Activated CD4-positive, alpha-beta T cell treated with anti-CD3 and anti-CD28 coated beads for 36 hours (primary cell): ENCODE measurements around the gene COL23A1. TPM values are rescaled to one million over a fixed set of nuclear protein-coding genes. Genes with fewer than 3 reads are reported as not detected.

Experiments used
- ATAC-seq: fragments of 200-7000 bp; cut with Tn5 transposase; one replicate; pipeline ENCODE4 v1.10.0; 2021; ENCODE audit warnings: mild to moderate bottlenecking, moderate library complexity
- CTCF ChIA-PET: fragments of 350-600 bp; sonication (Branson Sonifier 250); formaldehyde crosslinking; loops from one replicate; lab custom pipeline; 2021; ENCODE audit warnings: antibody characterized with exemption; lab: Charles Lee
- POLR2A ChIA-PET: fragments of 350-600 bp; sonication (Branson Sonifier 250); formaldehyde crosslinking; loops from one replicate; lab custom pipeline; 2021; ENCODE audit warnings: antibody characterized with exemption, inconsistent platforms; lab: Charles Lee
- DNase-seq: peaks from one replicate; pipeline ENCODE4 v3.0.0-alpha.2; 2020
- H3K27ac Mint-ChIP-seq: one replicate; pipeline ENCODE4 v1.8.0; 2021; ENCODE audit warnings: mixed read lengths
- H3K27me3 Mint-ChIP-seq: one replicate; pipeline ENCODE4 v1.8.0; 2021; ENCODE audit warnings: mixed read lengths
- H3K36me3 Mint-ChIP-seq: one replicate; pipeline ENCODE4 v1.8.0; 2021; ENCODE audit warnings: low read depth, mixed read lengths
- H3K4me1 Mint-ChIP-seq: one replicate; pipeline ENCODE4 v1.8.0; 2021; ENCODE audit warnings: mixed read lengths
- H3K4me3 Mint-ChIP-seq: one replicate; pipeline ENCODE4 v1.8.0; 2021; ENCODE audit warnings: mild to moderate bottlenecking, moderate library complexity, mixed read lengths
- H3K9me3 Mint-ChIP-seq: one replicate; pipeline ENCODE4 v1.8.0; 2021; ENCODE audit warnings: low read depth, mixed read lengths
- intact Hi-C, 2 experiments: fragments of 100-400 bp; cut with DNase I in 1 of 2; cut with micrococcal nuclease in 1 of 2; formaldehyde crosslinking; loops; one replicate each; pipeline versions ENCODE4 v1.14.2 to v1.15.1; 2022 to 2024; cut with DNase I, micrococcal nuclease
- total RNA-seq, 2 experiments: library from RNA; stranded (reverse); gene quantifications; one replicate each; pipeline ENCODE4 v1.2.3, GENCODE V29; 2021

The COL23A1 gene
- total RNA-seq, 2 experiments from 2014 or later = not detected

DNA sequence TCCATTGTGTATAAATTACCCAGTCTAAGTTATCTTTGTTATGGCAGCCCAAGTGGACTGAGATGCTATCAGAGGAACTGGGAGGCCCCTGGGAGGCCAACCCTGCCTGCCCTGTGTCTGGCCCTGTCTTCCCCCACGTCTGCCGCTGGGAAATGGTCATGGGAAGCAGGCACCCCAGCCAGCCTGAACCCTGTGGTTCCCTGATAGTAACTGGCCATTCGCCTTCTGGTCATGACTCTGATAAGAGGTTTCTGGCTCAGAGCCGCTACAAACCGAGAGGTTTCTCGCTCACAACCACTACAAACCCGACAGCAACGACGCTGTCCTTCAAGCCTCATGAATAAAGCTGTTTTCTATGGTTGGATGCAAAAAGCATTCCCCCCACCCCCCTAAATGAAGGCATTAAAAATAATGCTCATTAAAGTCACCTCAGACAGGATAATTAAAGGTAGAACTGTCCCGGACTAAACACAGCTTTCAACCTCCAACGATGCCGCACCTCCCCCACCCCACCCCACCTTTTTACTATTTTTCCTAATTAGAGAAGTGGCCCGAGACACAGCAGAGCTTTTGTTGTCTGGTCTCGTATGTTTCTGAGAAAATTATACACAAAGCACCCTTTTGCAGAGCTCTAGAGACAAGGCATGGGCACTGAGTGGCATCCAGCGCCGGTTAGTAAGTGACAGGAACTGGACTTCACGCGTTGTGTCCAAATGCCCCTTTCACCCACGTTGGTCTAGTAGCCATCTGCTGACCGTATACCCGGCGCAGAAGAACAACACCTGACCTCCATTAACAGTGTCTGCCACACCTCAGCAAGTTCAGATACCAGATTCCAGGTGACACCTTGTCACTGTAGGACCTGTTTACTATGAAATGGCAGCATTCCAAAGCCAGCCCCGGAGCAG lies 140.8 kb downstream of the COL23A1 start:
- intact Hi-C loops = no loop called here
- no peaks in the 10 kb centered on the region for H3K4me1 Mint-ChIP-seq
- ATAC-seq = no peak
- ChIA-PET POLR2A (no interaction called here), CTCF (interaction anchor here (1.0 kb wide), 1 partner anchor 11 kb away, joined by 3 read pairs; no protein-coding TSS in a partner anchor)
- H3K36me3 Mint-ChIP-seq = no peaks in the 10 kb centered on the region
- H3K27me3 Mint-ChIP-seq = peaks cover 10% of the 10 kb centered on the region
- no peak overlapping the region for H3K4me3 Mint-ChIP-seq
- no peak for DNase-seq
- no peak overlapping the region for H3K27ac Mint-ChIP-seq
- H3K9me3 Mint-ChIP-seq = no peaks in the 10 kb centered on the region

DNA sequence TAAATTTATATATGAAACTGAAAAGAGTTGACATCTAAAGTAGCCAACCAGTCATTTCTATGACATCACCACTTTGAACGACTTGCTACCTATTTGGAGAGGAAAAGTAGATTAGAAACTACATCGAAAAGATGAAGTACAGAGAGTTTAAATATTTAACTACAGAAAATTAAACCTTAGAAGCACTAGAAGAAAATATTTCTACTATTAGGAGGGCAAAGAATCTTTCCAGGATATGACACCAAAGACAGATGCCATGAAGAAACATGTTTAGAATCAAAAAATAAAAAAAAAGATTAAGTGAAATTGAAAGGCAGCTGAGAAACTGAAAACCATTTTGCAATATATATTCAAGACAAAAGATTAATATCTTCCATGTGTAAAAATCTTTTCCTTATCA lies 144.7 kb downstream of the COL23A1 start:
- ChIA-PET CTCF (no interaction called here), POLR2A (no interaction called here)
- Mint-ChIP-seq H3K4me1 (peaks cover 6% of the 10 kb centered on the region), H3K4me3 (no peak overlapping the region), H3K27me3 (peaks cover 18% of the 10 kb centered on the region), H3K27ac (no peak overlapping the region), H3K36me3 (no peaks in the 10 kb centered on the region), H3K9me3 (no peaks in the 10 kb centered on the region)
- no peak for DNase-seq
- no peak for ATAC-seq
- intact Hi-C loops = no loop called here

DNA sequence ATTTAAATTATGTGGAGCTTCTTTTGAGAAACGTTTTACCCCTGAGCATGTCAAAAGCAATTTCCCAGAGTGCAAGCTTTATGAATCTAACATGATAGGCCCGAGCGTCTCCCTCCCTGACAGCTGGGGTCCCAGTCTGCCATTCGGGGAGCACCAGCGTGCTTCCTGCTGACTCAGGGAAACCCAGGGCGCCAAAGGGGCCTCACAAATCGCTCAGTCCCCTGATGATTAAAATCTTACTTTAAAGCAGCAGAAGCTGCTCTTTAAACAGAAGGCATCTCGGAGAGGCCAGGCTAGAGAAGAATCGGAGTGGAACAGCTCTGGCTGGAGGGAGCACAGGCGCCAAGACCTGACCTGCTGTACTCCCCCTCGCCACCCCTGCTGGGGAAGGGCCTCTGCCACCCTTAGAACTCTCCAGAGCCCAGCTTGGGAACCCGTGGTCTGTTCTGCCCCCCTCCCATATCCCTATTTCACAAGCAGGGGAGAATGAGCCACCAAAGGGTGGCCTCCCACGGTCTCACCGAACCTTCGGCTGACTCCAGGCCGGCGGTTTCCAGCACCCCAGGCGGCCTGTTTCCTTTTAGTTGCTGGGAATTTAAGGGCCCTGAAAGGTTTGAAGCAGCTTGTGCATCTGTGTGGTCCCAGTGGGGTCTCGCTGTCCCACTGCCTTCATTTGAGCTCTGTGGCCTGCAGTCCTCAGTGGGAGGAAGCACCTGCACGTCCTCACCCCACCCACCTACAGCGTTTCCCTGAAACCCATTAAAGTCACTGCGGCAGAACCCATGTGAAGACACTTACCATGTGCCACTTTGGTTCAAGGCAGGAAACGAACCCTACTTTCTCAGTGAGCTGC lies 147.6 kb downstream of the COL23A1 start:
- no peak overlapping the region for H3K4me3 Mint-ChIP-seq

DNA sequence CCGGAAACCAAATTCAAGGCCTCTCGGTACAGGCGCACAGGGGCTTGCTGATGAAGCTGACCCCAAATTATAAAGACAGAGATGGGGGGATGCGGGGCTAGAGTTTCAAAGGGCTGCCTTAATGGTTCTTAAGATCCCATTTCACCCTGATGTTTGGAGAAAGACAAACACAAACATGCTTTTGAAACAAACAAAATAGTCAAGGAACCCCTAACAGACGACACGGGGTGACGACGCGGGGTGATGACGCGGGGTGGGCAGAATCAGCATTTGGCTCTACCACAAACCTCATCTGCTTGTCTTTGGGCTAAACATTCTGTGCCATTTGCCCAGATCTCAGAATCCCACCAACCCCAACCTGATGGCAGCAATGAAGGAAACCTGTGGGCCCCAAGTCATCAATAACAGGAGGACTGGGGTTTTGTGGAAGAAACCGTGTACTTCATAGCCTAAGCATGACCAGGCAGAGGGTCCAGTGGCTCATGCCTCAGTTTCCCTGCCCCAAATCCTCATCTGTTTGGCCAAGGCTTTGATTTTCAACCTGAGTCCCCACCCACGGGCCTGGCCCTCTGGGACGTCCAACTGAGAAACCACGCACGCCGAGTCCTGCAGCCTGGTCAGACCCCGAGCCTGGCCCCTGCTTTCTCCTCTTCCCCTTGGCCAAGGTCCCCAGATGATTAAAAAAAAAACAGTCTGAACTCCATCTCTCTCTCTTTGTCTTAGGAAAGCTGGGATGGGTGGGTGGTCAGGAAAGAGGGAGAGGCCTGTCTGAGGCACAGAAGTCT lies 148.5 kb downstream of the COL23A1 start:
- Mint-ChIP-seq H3K36me3 (no peaks in the 10 kb centered on the region), H3K27me3 (peaks cover 13% of the 10 kb centered on the region), H3K4me3 (no peak overlapping the region), H3K27ac (no peak overlapping the region), H3K9me3 (no peaks in the 10 kb centered on the region), H3K4me1 (peaks cover 6% of the 10 kb centered on the region)
- CTCF ChIA-PET = interaction anchor here (0.8 kb wide), 1 partner anchor 19 kb away, joined by 3 read pairs; no protein-coding TSS in a partner anchor
- intact Hi-C loops = no loop called here
- DNase-seq = no peak
- POLR2A ChIA-PET = no interaction called here
- ATAC-seq = no peak

More for the DNA sequence above, 147.6 kb downstream of the COL23A1 start:
- POLR2A ChIA-PET = no interaction called here
- Mint-ChIP-seq H3K27ac (no peak overlapping the region), H3K4me1 (peaks cover 6% of the 10 kb centered on the region), H3K36me3 (no peaks in the 10 kb centered on the region), H3K27me3 (peaks cover 15% of the 10 kb centered on the region), H3K9me3 (no peaks in the 10 kb centered on the region)
- ATAC-seq (peak; percentile 33), DNase-seq (no peak)
- CTCF ChIA-PET = interaction anchor here (0.6 to 0.8 kb wide), 2 partner anchors 18 to 109 kb away, joined by 3 read pairs; no protein-coding TSS in a partner anchor
- intact Hi-C loops = no loop called here

DNA sequence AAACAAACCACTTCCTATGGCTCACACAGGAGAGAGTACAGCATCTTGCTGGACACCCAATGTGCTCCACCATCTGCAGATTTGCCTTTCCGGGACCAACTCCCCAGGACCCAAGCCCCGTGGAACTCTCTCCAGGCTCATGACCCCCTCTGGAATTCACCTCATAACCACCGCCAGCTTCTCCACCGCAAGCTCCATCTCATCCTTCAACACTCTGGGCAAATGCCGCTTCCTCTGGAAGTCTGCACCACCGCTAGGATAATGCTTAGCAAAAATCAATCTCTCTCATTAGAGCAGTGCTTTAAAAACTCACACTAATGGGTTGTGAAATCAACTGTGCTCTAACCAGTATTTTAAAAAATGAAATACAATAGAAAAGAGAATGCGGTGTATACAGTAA lies 150.0 kb downstream of the COL23A1 start:
- Mint-ChIP-seq H3K4me1 (peaks cover 6% of the 10 kb centered on the region), H3K27me3 (peaks cover 14% of the 10 kb centered on the region), H3K36me3 (no peaks in the 10 kb centered on the region), H3K4me3 (no peak overlapping the region), H3K9me3 (no peaks in the 10 kb centered on the region), H3K27ac (no peak overlapping the region)
- ChIA-PET CTCF (interaction anchor here (0.8 kb wide), 1 partner anchor 21 kb away, joined by 3 read pairs; no protein-coding TSS in a partner anchor), POLR2A (no interaction called here)
- intact Hi-C loops = no loop called here
- ATAC-seq (no peak), DNase-seq (no peak)

DNA sequence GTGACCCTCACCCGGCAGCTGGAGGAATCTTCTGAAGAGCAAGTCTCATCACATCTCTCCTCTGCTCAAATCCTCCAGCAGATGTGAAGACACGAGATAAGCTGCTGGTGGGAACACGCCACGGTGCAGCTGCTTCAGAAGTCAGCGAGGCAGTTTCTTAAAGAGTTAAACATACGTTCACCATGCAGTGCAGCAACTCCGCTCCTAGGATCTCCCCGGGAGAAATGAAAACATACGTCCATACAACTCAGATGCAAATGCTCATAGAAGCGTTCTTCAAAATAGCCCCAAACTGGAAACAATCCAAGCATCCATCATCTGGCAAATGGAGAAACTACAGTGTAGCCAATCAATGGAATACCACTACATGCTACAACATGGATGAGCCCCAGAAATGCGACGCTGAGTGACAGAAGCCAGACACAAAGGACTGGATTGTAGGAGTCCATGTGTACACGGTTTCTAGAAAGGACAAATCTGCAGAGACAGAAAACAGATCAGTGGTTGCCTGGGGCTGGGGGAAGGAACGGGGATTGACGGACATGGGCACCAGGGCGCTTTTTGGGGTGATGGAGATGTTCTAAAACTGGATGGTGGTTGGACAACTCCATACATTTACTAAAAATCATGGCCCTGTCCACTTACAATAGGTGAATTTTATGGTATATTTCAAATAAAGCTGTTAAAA lies 150.6 kb downstream of the COL23A1 start:
- Mint-ChIP-seq H3K27me3 (peaks cover 14% of the 10 kb centered on the region), H3K27ac (no peak overlapping the region), H3K4me3 (no peak overlapping the region), H3K4me1 (peaks cover 6% of the 10 kb centered on the region), H3K36me3 (no peaks in the 10 kb centered on the region), H3K9me3 (no peaks in the 10 kb centered on the region)
- DNase-seq (no peak), ATAC-seq (no peak)
- CTCF ChIA-PET = interaction anchor here (0.8 to 1.6 kb wide), 2 partner anchors 13 to 22 kb away, joined by 3 to 4 read pairs; no protein-coding TSS in a partner anchor
- intact Hi-C loops = no loop called here
- POLR2A ChIA-PET = no interaction called here

DNA sequence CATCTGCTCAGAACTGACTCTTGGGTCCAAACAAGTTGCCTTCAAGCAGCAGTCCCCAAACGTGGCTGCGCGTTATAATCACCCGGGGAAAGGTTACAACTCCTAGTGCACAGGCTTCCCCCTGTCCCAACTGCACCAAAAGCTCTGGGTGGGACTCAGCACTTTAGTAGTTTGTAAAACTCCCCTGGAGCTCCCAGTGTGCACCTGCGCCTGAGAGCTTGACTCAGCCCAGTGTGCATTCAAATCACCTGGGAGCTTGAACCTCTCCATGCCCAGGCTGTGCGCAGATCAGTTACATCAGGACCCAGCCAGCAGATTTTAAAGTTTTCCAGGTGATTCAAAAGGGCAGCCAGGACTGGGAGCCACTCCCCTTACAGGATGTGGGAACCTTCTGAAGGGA lies 151.4 kb downstream of the COL23A1 start:
- ChIA-PET CTCF (interaction anchor here (0.7 to 1.6 kb wide), 2 partner anchors 11 to 13 kb away, joined by 3 to 4 read pairs; no protein-coding TSS in a partner anchor), POLR2A (no interaction called here)
- no peak overlapping the region for H3K27ac Mint-ChIP-seq
- peaks cover 10% of the 10 kb centered on the region for H3K27me3 Mint-ChIP-seq
- H3K4me1 Mint-ChIP-seq = peaks cover 6% of the 10 kb centered on the region
- intact Hi-C loops = no loop called here
- DNase-seq (no peak), ATAC-seq (no peak)
- no peaks in the 10 kb centered on the region for H3K9me3 Mint-ChIP-seq
- no peak overlapping the region for H3K4me3 Mint-ChIP-seq
- no peaks in the 10 kb centered on the region for H3K36me3 Mint-ChIP-seq

DNA sequence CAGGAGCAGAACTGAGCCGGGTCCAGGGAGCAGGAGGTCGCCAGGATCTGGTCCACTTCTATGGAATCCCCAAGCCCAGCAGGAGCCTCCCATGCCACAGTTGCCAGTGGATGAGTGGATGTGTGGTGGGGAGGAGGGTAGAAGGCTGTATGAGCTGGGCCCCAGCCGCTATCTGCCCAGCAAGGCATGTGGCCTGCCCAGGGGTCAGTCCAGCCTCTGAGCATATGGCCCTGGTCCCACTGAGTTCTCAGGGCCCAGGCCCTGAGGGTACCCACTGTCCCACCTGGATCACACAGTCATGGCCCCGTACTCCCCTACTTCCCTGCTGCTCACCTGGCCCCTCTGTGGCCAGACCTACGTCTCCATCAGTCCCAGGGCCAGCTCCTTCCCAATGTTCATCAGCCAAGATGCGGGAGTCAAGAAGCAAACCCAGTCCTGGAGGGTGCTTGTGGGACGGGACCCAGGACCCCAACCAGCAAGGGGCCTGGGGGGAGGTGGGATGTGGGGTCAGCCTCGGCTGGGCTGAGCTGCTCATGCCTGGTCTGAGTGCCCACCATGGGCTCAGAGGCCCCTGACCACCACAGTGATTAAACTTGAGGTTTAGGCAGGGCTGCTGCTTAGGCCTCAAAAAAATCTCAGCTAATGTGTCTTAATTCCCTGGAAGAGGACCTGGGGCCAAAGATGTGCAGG lies 152.7 kb downstream of the COL23A1 start:
- DNase-seq = no peak
- CTCF ChIA-PET = interaction anchor here (1.6 kb wide), 1 partner anchor 15 kb away, joined by 4 read pairs; no protein-coding TSS in a partner anchor
- H3K27me3 Mint-ChIP-seq = peaks cover 5% of the 10 kb centered on the region
- no peaks in the 10 kb centered on the region for H3K36me3 Mint-ChIP-seq
- no peaks in the 10 kb centered on the region for H3K9me3 Mint-ChIP-seq
- H3K4me3 Mint-ChIP-seq = no peak overlapping the region
- POLR2A ChIA-PET = interaction anchor here (0.6 kb wide), 1 partner anchor 356 kb away, joined by 3 read pairs; no protein-coding TSS in a partner anchor
- intact Hi-C loops = no loop called here
- no peak overlapping the region for H3K27ac Mint-ChIP-seq
- H3K4me1 Mint-ChIP-seq = no peaks in the 10 kb centered on the region
- no peak for ATAC-seq

DNA sequence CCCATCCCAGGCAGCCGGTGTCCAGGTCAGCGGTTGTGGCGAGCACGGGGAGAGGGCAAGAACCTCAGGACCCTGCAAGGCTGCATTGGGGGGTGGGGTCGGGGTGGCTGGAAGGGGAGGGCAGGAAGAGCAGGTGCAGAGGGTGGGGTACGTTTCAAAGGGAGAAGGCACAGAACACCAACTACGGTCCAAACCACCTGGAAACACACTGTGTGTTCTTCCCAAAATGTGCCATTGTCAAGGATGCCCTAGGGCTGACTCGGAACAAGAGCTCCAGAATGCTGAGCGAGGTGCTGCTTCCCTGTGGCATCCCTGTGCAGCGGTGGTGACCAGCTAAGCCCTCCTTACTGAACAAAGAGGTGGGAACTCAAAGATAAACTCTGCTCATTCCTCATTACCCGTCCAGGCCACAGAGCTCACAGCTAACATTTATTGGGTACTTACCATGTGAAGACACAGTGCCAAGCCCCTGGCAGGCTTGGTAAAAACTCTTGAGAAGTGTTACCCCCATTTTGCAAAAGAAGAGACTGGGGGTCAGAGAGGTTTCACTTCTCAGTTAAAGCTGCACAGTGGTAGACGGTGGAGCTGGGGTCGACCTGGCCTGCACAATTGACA lies 153.8 kb downstream of the COL23A1 start:
- intact Hi-C loops = no loop called here
- CTCF ChIA-PET = no interaction called here
- H3K4me1 Mint-ChIP-seq = no peaks in the 10 kb centered on the region
- no peaks in the 10 kb centered on the region for H3K36me3 Mint-ChIP-seq
- H3K27me3 Mint-ChIP-seq = peaks cover 5% of the 10 kb centered on the region
- no peak overlapping the region for H3K27ac Mint-ChIP-seq
- no peaks in the 10 kb centered on the region for H3K9me3 Mint-ChIP-seq
- POLR2A ChIA-PET = no interaction called here
- ATAC-seq (no peak), DNase-seq (no peak)
- H3K4me3 Mint-ChIP-seq = no peak overlapping the region
